Epithelial cell of proximal tubule (primary cell): ENCODE data around the gene KIAA1671. TPM values are rescaled to one million over a fixed set of nuclear protein-coding genes. Genes with fewer than 3 reads are reported as not detected.

Source experiments
- DNase-seq: peaks from one replicate; pipeline ENCODE4 v3.0.0-alpha.2; 2011; ENCODE audit warnings: low read depth
- H3K4me3 ChIP-seq: 2 replicates; pipeline ENCODE4 v1.5.1; 2011; ENCODE audit warnings: low read depth, mild to moderate bottlenecking, low read length
- total RNA-seq: library from RNA; depleted of rRNA; stranded (reverse); fragments of >200 nt; gene quantifications from 2 replicates; pipeline ENCODE4 v1.2.3, GENCODE V29; 2015
- TF ChIP-seq, protein P1 (sequence below): conservative IDR thresholded peaks from 2 replicates; pipeline ENCODE4 v1.5.1; 2012; ENCODE audit warnings: low read depth, mild to moderate bottlenecking, low read length

KIAA1671 gene
- total RNA-seq, 1 donor from 2014 or later, result 14.1 TPM

- TF ChIP-seq, protein P1, sequence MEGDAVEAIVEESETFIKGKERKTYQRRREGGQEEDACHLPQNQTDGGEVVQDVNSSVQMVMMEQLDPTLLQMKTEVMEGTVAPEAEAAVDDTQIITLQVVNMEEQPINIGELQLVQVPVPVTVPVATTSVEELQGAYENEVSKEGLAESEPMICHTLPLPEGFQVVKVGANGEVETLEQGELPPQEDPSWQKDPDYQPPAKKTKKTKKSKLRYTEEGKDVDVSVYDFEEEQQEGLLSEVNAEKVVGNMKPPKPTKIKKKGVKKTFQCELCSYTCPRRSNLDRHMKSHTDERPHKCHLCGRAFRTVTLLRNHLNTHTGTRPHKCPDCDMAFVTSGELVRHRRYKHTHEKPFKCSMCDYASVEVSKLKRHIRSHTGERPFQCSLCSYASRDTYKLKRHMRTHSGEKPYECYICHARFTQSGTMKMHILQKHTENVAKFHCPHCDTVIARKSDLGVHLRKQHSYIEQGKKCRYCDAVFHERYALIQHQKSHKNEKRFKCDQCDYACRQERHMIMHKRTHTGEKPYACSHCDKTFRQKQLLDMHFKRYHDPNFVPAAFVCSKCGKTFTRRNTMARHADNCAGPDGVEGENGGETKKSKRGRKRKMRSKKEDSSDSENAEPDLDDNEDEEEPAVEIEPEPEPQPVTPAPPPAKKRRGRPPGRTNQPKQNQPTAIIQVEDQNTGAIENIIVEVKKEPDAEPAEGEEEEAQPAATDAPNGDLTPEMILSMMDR, result no peak
- peak overlapping the region; percentile 92 for H3K4me3 ChIP-seq
- no peak for DNase-seq
These were observed 394 bp downstream of the KIAA1671 start for GRCh38 chr22:24952837-24953383.

DNA sequence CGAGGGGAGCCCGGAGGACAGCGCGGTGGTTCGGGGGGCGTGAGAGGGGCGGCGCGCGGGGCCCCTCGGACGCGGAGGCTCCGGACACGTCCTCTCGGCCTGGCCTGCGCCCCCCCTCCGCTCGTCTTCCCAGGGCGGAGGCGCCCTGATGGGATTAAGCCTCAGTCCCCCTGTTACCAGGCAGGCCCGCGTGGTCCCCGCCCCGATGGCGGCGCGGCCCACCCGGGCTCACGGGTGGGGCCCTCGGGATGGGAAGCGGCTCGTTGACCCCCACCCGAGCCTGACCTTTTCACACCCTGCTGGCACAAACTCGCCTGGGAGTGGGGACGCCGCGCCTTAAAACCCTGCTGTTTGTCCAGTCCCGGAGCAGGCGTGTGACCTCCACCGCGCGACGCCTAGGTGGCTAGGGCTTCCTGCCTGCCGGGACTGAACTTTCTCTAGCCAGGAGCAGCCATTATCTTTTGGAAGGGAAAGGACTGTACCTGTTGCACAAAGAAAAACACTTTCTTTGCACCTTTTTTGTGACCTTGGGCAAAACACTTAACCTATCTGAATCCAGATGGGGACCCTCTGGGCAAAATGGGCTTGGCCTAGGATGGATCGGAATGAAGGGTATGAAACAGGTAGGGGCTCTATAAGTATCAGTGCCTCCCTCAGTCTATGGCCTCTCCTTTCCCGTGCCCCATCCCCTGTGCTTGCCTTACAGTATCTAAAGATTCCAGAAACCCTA lies 1.0 kb downstream of the KIAA1671 start:
- DNase-seq, result no peak
- TF ChIP-seq, protein P1, result no peak
- H3K4me3 ChIP-seq, result peak overlapping the region; percentile 92

DNA sequence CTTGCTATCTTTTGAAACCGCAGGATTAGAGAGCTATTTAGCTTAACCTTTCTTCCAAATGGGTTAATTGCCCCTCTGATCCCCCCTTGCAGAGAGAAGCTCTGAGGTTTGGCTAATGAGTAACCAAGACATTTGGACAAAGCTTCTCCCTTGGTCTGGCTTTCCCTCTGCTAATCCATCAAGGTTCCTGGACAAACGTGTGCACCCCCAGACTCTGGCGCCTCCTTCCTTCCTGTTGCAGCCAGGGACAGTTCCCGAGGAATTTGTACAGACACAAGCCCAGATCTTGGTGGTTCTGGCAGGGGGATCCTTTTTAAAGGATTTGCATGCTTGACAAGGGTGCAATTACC lies 1.6 kb downstream of the KIAA1671 start:
- no peak for DNase-seq
- peak overlapping the region; percentile 92 for H3K4me3 ChIP-seq
- TF ChIP-seq, protein P1, result peak; percentile 15

GRCh38 chr22:24954856-24955255 lies 2.3 kb downstream of the KIAA1671 start:
- H3K4me3 ChIP-seq, result no peak overlapping the region
- no peak for DNase-seq

GRCh38 chr22:24957043-24957442 lies 4.5 kb downstream of the KIAA1671 start:
- TF ChIP-seq, protein P1, result no peak
- no peak for DNase-seq
- H3K4me3 ChIP-seq, result no peak overlapping the region

More at GRCh38 chr22:24954856-24955255, 2.3 kb downstream of the KIAA1671 start:
- TF ChIP-seq, protein P1, result no peak

DNA sequence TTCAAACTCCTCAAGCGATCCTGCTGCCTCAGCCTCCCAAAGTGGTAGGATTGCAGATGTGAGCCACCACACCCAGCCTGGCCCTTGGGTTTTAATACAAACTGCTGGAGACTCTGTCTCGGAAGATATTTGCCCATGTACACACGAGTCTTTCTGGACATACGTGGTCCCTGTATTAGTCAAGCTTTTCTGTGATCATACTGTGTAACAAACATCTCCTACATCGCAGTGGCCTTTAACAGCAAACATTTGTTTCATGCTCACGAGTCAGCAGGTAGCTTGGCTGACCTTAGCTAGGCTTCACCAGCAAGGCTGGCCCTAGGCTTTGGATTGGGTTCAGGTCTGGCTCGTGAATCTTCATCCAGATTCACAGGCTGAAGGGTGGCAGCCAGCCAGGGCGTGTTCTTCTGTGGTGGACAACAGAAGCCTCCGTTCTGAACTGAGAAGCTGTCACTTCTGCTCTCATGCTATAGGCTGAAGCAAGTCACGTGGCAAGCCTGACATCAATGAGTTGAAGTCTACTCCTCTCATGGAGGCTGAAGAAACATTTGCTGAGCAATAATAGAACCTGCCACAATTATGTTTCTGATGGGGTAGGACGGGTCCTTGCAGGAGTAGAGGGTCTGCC lies 8.8 kb downstream of the KIAA1671 start:
- TF ChIP-seq, protein P1, result no peak
- H3K4me3 ChIP-seq, result no peak overlapping the region
- DNase-seq, result no peak
